H9 (cell line): Measurements from ENCODE around the gene ARHGAP26. TPM values are rescaled to one million over a fixed set of nuclear protein-coding genes. Genes with fewer than 3 reads are reported as not detected.

Experiments
- DNase-seq: peaks from one replicate; pipeline ENCODE4 v3.0.0-alpha.2; 2017
- H2AFZ ChIP-seq: one replicate; pipeline ENCODE4 v1.6.1; 2013; ENCODE audit warnings: mild to moderate bottlenecking, low read length, control low read depth, moderate library complexity
- H2AK5ac ChIP-seq: 2 replicates; pipeline ENCODE4 v1.6.1; 2013; ENCODE audit warnings: low read length, control low read depth, mixed read lengths; ENCODE audit not compliant: insufficient read length
- H2BK120ac ChIP-seq: one replicate; pipeline ENCODE4 v1.6.1; 2013; ENCODE audit warnings: low read depth, mild to moderate bottlenecking, low read length, control low read depth, inconsistent platforms; ENCODE audit not compliant: poor library complexity, severe bottlenecking
- H2BK12ac ChIP-seq: 2 replicates; pipeline ENCODE4 v1.6.1; 2013; ENCODE audit warnings: low read length, control low read depth, mixed read lengths, low read depth; ENCODE audit not compliant: insufficient read length
- H2BK15ac ChIP-seq: 2 replicates; pipeline ENCODE4 v1.6.1; 2013; ENCODE audit warnings: low read depth, low read length, control low read depth
- H2BK20ac ChIP-seq: one replicate; pipeline ENCODE4 v1.6.1; 2013; ENCODE audit warnings: low read depth, mild to moderate bottlenecking, low read length, control low read depth, inconsistent platforms; ENCODE audit not compliant: poor library complexity, severe bottlenecking
- H2BK5ac ChIP-seq: 2 replicates; pipeline ENCODE4 v1.6.1; 2013; ENCODE audit warnings: low read length, control low read depth, mixed read lengths; ENCODE audit not compliant: insufficient read length
- H3K14ac ChIP-seq: 2 replicates; pipeline ENCODE4 v1.6.1; 2013; ENCODE audit warnings: low read length, control low read depth; ENCODE audit not compliant: insufficient read depth
- H3K18ac ChIP-seq: 2 replicates; pipeline ENCODE4 v1.6.1; 2013; ENCODE audit warnings: low read depth, mild to moderate bottlenecking, mixed read lengths, low read length, control low read depth; ENCODE audit not compliant: insufficient read length
- H3K23ac ChIP-seq: 2 replicates; pipeline ENCODE4 v1.6.1; 2013; ENCODE audit warnings: low read length, control low read depth, mixed read lengths, low read depth; ENCODE audit not compliant: insufficient read length
- H3K23me2 ChIP-seq: 2 replicates; pipeline ENCODE4 v1.6.1; 2013; ENCODE audit warnings: low read depth, mild to moderate bottlenecking, mixed read lengths, low read length, control low read depth; ENCODE audit not compliant: insufficient read length, poor library complexity, severe bottlenecking
- H3K27ac ChIP-seq: 2 replicates; pipeline ENCODE4 v1.5.1; 2013; ENCODE audit warnings: low read length, control low read depth, mixed read lengths, low read depth; ENCODE audit not compliant: insufficient read length
- H3K27me3 ChIP-seq: 2 replicates; pipeline ENCODE4 v1.6.1; 2013; ENCODE audit warnings: low read length, control low read depth, inconsistent platforms; ENCODE audit not compliant: insufficient read depth
- H3K4ac ChIP-seq: 2 replicates; pipeline ENCODE4 v1.6.1; 2013; ENCODE audit warnings: low read depth, mild to moderate bottlenecking, control low read depth, inconsistent platforms, low read length, moderate library complexity
- H3K4me1 ChIP-seq: 2 replicates; pipeline ENCODE4 v1.6.1; 2013; ENCODE audit warnings: low read length, control low read depth, inconsistent platforms; ENCODE audit not compliant: insufficient read depth
- H3K4me2 ChIP-seq: 2 replicates; pipeline ENCODE4 v1.6.1; 2013; ENCODE audit warnings: low read length, control low read depth, mixed read lengths; ENCODE audit not compliant: insufficient read length, insufficient read depth
- H3K56ac ChIP-seq: 2 replicates; pipeline ENCODE4 v1.6.1; 2013; ENCODE audit warnings: low read depth, mild to moderate bottlenecking, mixed read lengths, low read length, control low read depth; ENCODE audit not compliant: insufficient read length
- H3K79me1 ChIP-seq: 2 replicates; pipeline ENCODE4 v1.6.1; 2013; ENCODE audit warnings: low read depth, mild to moderate bottlenecking, moderate library complexity, low read length, control low read depth, inconsistent platforms; ENCODE audit not compliant: insufficient read depth, poor library complexity, severe bottlenecking
- H3K79me2 ChIP-seq: 2 replicates; pipeline ENCODE4 v1.6.1; 2013; ENCODE audit warnings: low read length, control low read depth, inconsistent platforms; ENCODE audit not compliant: insufficient read depth
- H3K9ac ChIP-seq: 2 replicates; pipeline ENCODE4 v1.6.1; 2013; ENCODE audit warnings: low read length, control low read depth, mixed read lengths; ENCODE audit not compliant: insufficient read length; ENCODE audit errors: extremely low read depth
- H3K9me3 ChIP-seq: one replicate; pipeline ENCODE4 v1.6.1; 2013; ENCODE audit warnings: low read depth, low read length, inconsistent platforms; ENCODE audit not compliant: control insufficient read depth
- H3T11ph ChIP-seq: one replicate; pipeline ENCODE4 v1.6.1; 2013; ENCODE audit warnings: mild to moderate bottlenecking, low read length, control low read depth, inconsistent platforms
- H4K20me1 ChIP-seq: one replicate; pipeline ENCODE4 v1.6.1; 2013; ENCODE audit not compliant: control insufficient read depth, insufficient read length, insufficient read depth
- H4K5ac ChIP-seq: 2 replicates; pipeline ENCODE4 v1.6.1; 2013; ENCODE audit warnings: low read depth, mild to moderate bottlenecking, mixed read lengths, low read length, control low read depth; ENCODE audit not compliant: insufficient read length
- H4K8ac ChIP-seq: replicated peaks from 2 replicates; pipeline ENCODE4 v1.6.1; 2013; ENCODE audit warnings: low read length, control low read depth, mixed read lengths, low read depth; ENCODE audit not compliant: insufficient read length
- H4K91ac ChIP-seq: 2 replicates; pipeline ENCODE4 v1.6.1; 2013; ENCODE audit warnings: low read depth, mild to moderate bottlenecking, moderate library complexity, mixed read lengths, low read length, control low read depth; ENCODE audit not compliant: insufficient read length
- H3K27ac Mint-ChIP-seq, 3 experiments: 2 replicates in 2 of 3; 3 replicates in 1 of 3; pipeline ENCODE4 v1.8.0; 2020 to 2021; ENCODE audit warnings: mixed read lengths in 3 of 3, mild to moderate bottlenecking in 1 of 3, moderate library complexity in 1 of 3
- H3K27me3 Mint-ChIP-seq: 2 replicates; pipeline ENCODE4 v1.8.0; 2021; ENCODE audit warnings: low read depth, mild to moderate bottlenecking, moderate library complexity, mixed read lengths
- H3K36me3 Mint-ChIP-seq, 3 experiments: 2 replicates in 2 of 3; 3 replicates in 1 of 3; pipeline ENCODE4 v1.8.0; 2020 to 2021; ENCODE audit warnings: low read depth in 3 of 3, mixed read lengths in 3 of 3; ENCODE audit not compliant: insufficient read depth in 1 of 3
- H3K4me1 Mint-ChIP-seq, 2 experiments: 2 replicates each; pipeline ENCODE4 v1.8.0; 2020; ENCODE audit warnings: mixed read lengths in 2 of 2
- H3K4me3 Mint-ChIP-seq, 2 experiments: 2 replicates in 1 of 2; 3 replicates in 1 of 2; pipeline ENCODE4 v1.8.0; 2020 to 2021; ENCODE audit warnings: mild to moderate bottlenecking in 2 of 2, mixed read lengths in 2 of 2, moderate library complexity in 1 of 2
- H3K9me3 Mint-ChIP-seq, 2 experiments: 2 replicates in 1 of 2; 3 replicates in 1 of 2; pipeline ENCODE4 v1.8.0; 2020; ENCODE audit warnings: mild to moderate bottlenecking in 2 of 2, mixed read lengths in 2 of 2, moderate library complexity in 1 of 2
- WGBS: extraction: QIAGEN DNeasy Blood & Tissue Kit; methylation state at CpG from one replicate; pipeline ENCODE4 v1.1.7; 2013; ENCODE audit warnings: missing lambda C conversion rate, low lambda C conversion rate, mixed read lengths; ENCODE audit not compliant: insufficient read length; ENCODE audit errors: extremely low coverage; 5-methylcytosine and 5-hydroxymethylcytosine counted together
- total RNA-seq: library from RNA; stranded (reverse); gene quantifications from 2 replicates; pipeline ENCODE4 v1.2.1, GENCODE V29; 2021
- TF ChIP-seq, protein P1 (sequence below): fragments of 200-600 bp; sonication (generic); conservative IDR thresholded peaks from 3 replicates; pipeline ENCODE4 v1.8.0; 2021; ENCODE audit warnings: antibody characterized with exemption, mild to moderate bottlenecking

The ARHGAP26 gene
- total RNA-seq, 1 experiment from 2014 or later = 13.8 TPM

GRCh38 chr5:142905348-142905747 lies 135.2 kb downstream of the ARHGAP26 start:
- H2BK12ac ChIP-seq = no peak overlapping the region
- H2AFZ ChIP-seq = no peak overlapping the region
- H3K56ac ChIP-seq = no peak overlapping the region
- H3K27me3 ChIP-seq = no peaks in the 10 kb centered on the region
- Mint-ChIP-seq H3K4me3 (no peak overlapping the region), H3K4me1 (peaks cover 25 to 33% of the 10 kb centered on the region in 2 experiments), H3K9me3 (no peaks in the 10 kb centered on the region), H3K27ac (no peak overlapping the region), H3K27me3 (no peaks in the 10 kb centered on the region), H3K36me3 (peaks cover 17 to 46% (median 38%) of the 10 kb centered on the region in 3 experiments; a peak in 6 of 7 replicates)
- no peak overlapping the region for H4K5ac ChIP-seq
- no peaks in the 10 kb centered on the region for H4K20me1 ChIP-seq
- H2BK20ac ChIP-seq = no peak overlapping the region
- no peak overlapping the region for H4K8ac ChIP-seq
- no peaks in the 10 kb centered on the region for H3K79me2 ChIP-seq
- peaks cover 2% of the 10 kb centered on the region; the same call in 1 of the 2 replicates for H3K4me1 ChIP-seq
- no peak overlapping the region for H3T11ph ChIP-seq
- no peaks in the 10 kb centered on the region for H3K79me1 ChIP-seq
- H3K9me3 ChIP-seq = no peaks in the 10 kb centered on the region
- H3K14ac ChIP-seq = no peak overlapping the region
- TF ChIP-seq, protein P1, sequence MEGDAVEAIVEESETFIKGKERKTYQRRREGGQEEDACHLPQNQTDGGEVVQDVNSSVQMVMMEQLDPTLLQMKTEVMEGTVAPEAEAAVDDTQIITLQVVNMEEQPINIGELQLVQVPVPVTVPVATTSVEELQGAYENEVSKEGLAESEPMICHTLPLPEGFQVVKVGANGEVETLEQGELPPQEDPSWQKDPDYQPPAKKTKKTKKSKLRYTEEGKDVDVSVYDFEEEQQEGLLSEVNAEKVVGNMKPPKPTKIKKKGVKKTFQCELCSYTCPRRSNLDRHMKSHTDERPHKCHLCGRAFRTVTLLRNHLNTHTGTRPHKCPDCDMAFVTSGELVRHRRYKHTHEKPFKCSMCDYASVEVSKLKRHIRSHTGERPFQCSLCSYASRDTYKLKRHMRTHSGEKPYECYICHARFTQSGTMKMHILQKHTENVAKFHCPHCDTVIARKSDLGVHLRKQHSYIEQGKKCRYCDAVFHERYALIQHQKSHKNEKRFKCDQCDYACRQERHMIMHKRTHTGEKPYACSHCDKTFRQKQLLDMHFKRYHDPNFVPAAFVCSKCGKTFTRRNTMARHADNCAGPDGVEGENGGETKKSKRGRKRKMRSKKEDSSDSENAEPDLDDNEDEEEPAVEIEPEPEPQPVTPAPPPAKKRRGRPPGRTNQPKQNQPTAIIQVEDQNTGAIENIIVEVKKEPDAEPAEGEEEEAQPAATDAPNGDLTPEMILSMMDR = no peak
- H2BK15ac ChIP-seq = no peak overlapping the region
- H4K91ac ChIP-seq = no peak overlapping the region
- no peaks in the 10 kb centered on the region for H3K23me2 ChIP-seq
- no peak overlapping the region for H3K4ac ChIP-seq
- H2AK5ac ChIP-seq = no peak overlapping the region
- H2BK5ac ChIP-seq = no peak overlapping the region
- no peak overlapping the region for H2BK120ac ChIP-seq
- DNase-seq = no peak
- no peak overlapping the region for H3K27ac ChIP-seq
- no peak overlapping the region for H3K4me2 ChIP-seq
- H3K18ac ChIP-seq = no peak overlapping the region
- H3K23ac ChIP-seq = no peak overlapping the region
- no CpG with 5 or more reads among the region's 2 CpGs for WGBS
- no peak overlapping the region for H3K9ac ChIP-seq
